Activated CD4-positive, alpha-beta T cell treated with anti-CD3 and anti-CD28 coated beads, Interleukin-2, amount 50 U/mL, for 24 hours (primary cell): ENCODE data around the gene LRMDA.

Experiments
- DNase-seq, 2 donors: peaks; one replicate each; pipeline ENCODE4 v3.0.0-alpha.2; 2020; ENCODE audit warnings: low read depth in 1 of 2, low spot score in 1 of 2

LRMDA gene

DNA sequence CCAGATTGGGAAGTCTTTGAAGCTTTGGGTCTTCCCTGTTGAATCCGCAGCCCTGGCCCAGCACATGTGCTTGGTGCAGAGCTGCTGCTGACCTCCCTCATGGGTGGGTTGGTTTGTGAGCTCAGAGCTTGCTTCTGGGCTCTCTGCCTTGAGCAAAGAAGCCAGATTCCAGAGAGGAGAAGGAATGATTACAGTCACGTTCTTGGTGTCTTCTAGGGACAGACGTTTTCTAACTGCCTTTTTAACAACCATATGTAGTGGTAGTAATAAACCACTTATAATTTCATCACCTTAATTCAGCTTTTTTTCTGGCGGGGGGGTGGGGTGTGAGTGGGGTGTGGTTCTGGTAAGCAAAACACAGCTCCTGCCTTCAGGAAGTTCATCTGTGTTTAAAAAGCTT lies 39.5 kb downstream of the LRMDA start:
- DNase-seq, result no peak

DNA sequence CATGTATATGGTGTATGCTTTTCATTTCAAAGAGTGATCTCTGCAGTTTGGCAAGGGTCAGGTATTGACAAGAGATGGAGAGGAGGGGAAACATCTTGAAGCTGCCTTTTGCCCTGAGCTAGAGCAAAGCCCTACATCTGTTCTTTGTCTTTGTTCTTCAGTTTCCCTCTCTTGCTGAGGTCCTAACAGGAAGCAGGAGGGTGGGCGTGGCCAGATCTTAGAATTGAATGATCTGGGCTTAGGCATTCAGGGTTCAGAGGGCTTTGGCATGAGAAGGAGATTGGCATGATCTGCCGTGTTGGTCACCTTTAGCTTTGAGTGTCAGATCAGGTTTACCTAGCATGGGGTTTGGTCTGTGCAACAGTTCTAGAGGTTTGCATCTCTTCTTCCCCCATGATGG lies 41.3 kb downstream of the LRMDA start:
- DNase-seq, result no peak

- DNase-seq, result no peak
Measured at GRCh38 chr10:75474106-75474505, 42.7 kb downstream of the LRMDA start.

GRCh38 chr10:75475460-75476182 lies 44.2 kb downstream of the LRMDA start:
- DNase-seq, result no peak

GRCh38 chr10:75476569-75476968 lies 45.1 kb downstream of the LRMDA start:
- no peak for DNase-seq

DNA sequence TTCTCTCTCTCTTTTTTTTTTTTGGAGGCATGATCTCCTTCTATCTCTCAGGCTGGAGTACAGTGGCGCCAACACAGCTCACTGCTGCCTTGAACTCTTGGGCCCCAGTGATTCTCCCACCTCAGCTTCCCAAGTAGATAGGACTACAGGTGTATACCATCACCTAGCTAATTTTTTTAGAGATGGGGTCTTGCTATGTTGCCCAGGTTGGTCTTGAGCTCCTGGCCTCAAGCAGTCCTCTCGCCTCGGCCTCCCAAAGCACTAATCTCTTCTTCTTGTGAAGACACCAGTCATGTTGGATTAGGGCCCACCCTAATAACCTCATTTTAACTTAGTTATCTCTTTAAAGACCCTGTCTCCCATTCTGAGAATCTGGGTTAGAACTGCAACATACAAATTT lies 45.6 kb downstream of the LRMDA start:
- no peak for DNase-seq

- DNase-seq, result no peak
Measured at GRCh38 chr10:75477680-75478079, 46.3 kb downstream of the LRMDA start.

- DNase-seq, result no peak
Measured at GRCh38 chr10:75480374-75480773, 49.0 kb downstream of the LRMDA start.

- no peak for DNase-seq
Measured at GRCh38 chr10:75483188-75483587, 51.8 kb downstream of the LRMDA start.

GRCh38 chr10:75484717-75485116 lies 53.3 kb downstream of the LRMDA start:
- no peak for DNase-seq

DNA sequence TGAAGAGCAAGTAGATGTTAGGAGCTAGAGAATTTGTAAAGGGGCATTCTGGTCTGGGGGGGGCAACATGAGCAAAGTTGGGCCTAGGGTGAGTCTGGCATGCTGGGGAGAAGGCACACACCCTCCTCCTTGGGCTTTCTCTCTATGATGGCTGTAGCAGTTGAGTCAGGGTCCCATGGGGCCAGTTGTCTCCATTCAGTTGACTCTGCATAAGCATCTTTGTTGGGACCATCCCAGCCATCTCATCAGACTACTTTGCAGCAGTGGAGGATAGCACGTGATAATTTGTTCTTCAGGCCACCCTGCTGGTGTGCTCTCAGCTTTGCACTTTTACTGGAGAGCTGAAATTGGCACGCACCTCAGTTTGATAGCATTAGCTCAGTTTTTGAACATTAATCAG lies 55.2 kb downstream of the LRMDA start:
- no peak for DNase-seq

- DNase-seq, result no peak
Measured at GRCh38 chr10:75487087-75487754, 55.8 kb downstream of the LRMDA start.

DNA sequence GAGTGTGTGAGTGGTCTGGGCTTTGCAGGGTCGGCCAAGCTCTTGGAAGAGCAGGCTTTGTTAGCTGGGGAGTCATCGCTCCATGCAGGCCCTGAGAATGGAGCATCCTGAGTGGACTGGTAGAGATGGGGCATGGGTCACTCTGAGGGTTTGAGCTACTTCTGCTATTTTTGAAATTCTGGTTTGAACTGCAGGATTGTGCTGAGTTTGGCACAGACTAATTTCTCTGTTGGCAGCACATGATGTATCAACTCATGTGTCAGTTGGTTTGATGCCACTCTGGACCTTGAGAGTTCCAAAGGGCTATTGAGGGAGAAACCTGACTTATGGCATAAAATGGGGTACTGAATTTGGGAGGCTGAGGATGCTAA lies 56.3 kb downstream of the LRMDA start:
- no peak for DNase-seq

- no peak for DNase-seq
Measured at GRCh38 chr10:75492173-75492925, 60.9 kb downstream of the LRMDA start.

DNA sequence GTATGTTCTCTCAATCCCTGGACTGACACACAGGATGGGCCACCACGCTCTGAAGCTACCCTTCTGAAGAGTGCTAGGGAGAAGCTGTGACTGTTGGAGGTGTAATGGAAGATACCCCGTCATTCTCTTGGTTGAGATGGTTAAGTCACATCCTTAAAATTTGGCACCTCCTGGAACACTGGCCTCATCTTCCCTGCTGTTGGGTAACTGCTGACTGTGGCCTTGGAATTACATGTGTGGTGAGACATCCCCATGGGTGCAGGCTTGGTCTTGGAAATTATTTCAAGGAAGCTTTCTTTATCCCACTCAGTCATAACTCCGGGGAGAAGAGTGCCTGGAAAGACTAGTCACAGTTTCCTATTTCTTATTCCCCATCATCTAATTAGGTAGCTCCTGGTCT lies 62.0 kb downstream of the LRMDA start:
- DNase-seq, result no peak

- no peak for DNase-seq
Measured at GRCh38 chr10:75495434-75496190, 64.2 kb downstream of the LRMDA start.

DNA sequence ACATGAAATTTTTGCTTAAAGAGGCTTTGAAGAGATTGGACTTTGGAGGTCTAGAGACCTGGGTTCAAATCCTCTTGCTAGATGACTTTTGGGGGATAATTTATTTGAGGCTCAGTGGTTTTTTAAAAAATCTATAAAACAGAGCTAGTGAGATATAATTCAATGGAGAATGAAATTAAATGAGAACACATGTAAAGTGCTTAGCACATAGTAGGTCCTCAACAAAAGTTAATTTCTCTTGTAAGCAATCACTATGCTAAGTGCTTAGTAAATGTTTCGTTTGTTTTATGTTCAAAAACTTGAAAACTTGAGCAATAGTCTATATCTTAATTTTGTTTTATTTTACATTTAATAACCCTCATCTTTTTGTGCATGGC lies 64.8 kb downstream of the LRMDA start:
- no peak for DNase-seq

DNA sequence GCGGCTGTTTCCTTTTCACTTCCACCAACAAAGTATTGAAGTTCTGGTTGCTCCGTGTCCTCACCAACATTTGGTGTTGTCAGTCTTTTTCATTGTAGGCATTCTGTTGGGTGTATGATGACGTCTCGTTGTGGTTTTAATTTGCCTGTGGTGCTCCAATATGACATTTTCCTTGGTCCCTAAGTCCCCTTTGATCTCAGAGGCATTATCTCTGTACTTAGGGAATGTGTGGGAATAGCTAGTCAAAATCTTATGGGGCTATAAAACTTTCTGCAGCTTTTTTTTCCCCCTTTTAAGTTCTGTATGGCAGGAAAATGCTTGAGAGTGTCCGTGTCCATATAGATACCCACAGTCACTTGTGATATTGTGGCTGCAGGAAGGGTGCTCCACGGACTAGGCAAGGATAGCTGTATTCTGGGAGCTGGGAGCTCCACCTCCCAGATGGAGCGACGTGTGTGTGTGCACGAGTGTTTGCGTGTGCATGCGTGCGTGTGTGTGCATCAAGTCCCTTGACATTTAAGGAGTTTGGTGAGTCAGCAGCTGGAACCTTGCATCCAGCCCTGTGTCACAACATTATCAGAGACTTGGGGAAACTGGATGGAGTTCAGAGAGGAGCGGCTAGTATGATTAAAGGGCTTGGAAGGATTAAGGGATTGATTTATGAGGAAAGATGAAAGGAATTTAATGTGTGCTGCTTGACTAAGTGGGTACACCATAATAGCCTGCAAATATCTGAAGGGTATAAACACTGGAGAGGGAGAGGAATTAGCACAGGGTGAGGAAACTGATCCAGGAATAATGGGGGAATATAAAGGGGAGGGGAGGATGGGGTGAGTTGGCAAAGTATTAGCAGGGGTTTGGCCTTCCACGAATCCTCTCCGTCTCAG lies 66.8 kb downstream of the LRMDA start:
- no peak for DNase-seq

GRCh38 chr10:75498884-75499350 lies 67.5 kb downstream of the LRMDA start:
- DNase-seq, result no peak

GRCh38 chr10:75499556-75500160 lies 68.2 kb downstream of the LRMDA start:
- no peak for DNase-seq
